Measurements from ENCODE around the gene MT1M.

MT1M gene

DNA sequence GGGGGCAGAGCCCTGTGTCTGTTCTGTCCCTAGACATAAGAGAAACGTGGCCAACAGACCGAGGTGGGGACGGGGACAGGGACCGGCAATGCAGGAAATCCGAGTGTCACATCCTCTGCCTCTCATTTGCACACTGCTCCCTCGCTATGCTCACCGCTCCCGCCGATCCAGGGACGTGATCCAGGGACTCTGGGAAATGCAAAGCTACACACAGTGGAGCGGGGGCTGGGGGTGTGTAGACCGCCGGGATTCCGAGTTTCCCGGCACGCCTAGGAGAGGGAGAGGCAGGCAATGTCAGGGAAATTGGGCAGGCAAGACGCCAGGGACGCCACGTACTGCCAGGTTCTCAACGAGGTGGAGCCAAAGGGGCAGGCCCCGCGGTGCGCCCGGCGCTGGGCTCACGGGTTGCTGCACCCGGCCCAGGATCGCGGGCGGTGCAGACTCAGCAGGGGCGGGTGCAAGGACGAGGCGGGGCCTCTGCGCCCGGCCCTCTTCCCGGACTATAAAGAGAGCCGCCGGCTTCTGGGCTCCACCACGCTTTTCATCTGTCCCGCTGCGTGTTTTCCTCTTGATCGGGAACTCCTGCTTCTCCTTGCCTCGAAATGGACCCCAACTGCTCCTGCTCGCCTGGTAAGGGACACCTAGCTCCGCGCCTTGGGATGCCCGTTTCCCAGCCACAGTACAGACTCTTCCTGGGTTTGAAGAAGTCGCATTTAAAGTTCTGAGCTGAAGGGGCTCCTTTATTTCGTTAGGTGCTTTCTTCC lies 49.7 kb downstream of the MT1M start, which contains the start of gene MT1X:
Gene MT1X, plus strand, starts transcription at position 532 of the 764 bp plus-strand sequence. Its CDS starts 71 bp downstream, at position 603.
- in situ Hi-C loops (cut with MboI; ENCODE audit: low sequenced_read_pairs, unreplicated experiment): no loop called here
- peak; percentile 91 for DNase-seq (ENCODE audit: low spot score)
- TF ChIP-seq, protein P1, sequence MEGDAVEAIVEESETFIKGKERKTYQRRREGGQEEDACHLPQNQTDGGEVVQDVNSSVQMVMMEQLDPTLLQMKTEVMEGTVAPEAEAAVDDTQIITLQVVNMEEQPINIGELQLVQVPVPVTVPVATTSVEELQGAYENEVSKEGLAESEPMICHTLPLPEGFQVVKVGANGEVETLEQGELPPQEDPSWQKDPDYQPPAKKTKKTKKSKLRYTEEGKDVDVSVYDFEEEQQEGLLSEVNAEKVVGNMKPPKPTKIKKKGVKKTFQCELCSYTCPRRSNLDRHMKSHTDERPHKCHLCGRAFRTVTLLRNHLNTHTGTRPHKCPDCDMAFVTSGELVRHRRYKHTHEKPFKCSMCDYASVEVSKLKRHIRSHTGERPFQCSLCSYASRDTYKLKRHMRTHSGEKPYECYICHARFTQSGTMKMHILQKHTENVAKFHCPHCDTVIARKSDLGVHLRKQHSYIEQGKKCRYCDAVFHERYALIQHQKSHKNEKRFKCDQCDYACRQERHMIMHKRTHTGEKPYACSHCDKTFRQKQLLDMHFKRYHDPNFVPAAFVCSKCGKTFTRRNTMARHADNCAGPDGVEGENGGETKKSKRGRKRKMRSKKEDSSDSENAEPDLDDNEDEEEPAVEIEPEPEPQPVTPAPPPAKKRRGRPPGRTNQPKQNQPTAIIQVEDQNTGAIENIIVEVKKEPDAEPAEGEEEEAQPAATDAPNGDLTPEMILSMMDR (IDR thresholded peaks at IDR 0.05; ENCODE audit: borderline replicate concordance, control extremely low read depth, extremely low read depth, insufficient read depth, missing control alignments): no peak

DNA sequence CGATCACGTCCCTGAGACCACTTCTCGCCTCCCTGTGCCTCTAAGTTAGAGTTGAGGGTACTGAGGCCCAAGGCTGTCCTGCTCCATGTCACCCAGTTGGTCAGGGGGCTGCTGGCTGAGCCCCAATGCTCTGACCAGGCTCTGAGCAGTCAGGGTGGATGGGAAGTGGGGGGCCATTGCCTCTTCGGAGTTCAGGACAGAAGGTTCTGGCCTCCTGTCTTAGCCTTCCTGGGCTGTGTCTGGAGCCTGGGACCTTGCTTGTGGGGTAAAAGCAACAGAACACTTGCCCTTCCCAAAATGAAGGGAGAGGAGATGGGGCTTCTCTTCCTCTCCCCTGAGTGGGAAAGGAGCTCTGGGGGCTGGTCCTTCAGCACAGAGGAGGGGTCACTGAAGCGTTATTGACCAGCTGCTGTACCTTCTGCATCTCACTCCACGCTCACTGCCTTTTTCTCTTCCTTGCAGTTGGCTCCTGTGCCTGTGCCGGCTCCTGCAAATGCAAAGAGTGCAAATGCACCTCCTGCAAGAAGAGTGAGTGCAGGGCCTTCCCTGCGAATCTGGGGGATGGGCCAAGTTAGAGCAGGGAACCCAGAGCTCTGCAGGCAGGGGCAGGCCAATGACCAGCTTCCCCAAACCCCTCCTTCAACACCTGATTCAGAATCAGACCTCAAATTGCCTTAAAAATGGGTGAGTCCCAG lies 50.4 kb downstream of the MT1M start:
- in situ Hi-C loops (cut with MboI; ENCODE audit: low sequenced_read_pairs, unreplicated experiment): no loop called here
- TF ChIP-seq, protein P1 (IDR thresholded peaks at IDR 0.05; ENCODE audit: borderline replicate concordance, control extremely low read depth, extremely low read depth, insufficient read depth, missing control alignments): no peak
- no peak for DNase-seq (ENCODE audit: low spot score)
